Ishikawa (cell line): ENCODE data around the gene KCNH5.

Experiments
- CEBPB ChIP-seq: IDR thresholded peaks from 2 replicates; pipeline ENCODE4 v1.6.1; 2012
- EP300 ChIP-seq: IDR thresholded peaks from 2 replicates; pipeline ENCODE4 v1.6.1; 2012; ENCODE audit warnings: borderline replicate concordance
- NFIC ChIP-seq: IDR thresholded peaks from 2 replicates; pipeline ENCODE4 v1.6.1; 2012
- YY1 ChIP-seq: IDR thresholded peaks from 2 replicates; pipeline ENCODE4 v1.6.1; 2012; ENCODE audit warnings: low read depth
- TF ChIP-seq, protein P1 (sequence below): IDR thresholded peaks from 2 replicates; pipeline ENCODE4 v1.6.1; 2012
- TF ChIP-seq, protein P2 (sequence below): IDR thresholded peaks from 2 replicates; pipeline ENCODE4 v1.6.1; 2012

DNA sequence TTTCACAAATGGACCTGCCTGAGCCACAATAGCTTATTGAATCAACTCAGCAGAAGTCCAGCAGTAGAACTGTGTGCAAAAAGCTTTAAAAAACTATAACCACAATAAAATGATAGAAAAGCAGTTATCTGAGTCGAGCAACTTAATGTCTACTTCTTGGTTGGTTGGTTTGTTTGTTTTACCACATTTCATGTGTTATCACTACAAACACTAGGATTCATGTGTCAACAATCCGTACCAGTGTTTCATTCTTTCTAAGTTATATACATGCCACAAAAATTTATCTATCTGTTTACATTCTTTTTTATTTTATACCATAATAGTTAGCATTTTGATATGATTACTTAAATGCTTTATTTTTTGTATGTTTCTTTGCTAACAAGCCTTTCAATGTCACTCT lies 339.0 kb downstream of the KCNH5 start:
- TF ChIP-seq YY1 (no peak), NFIC (no peak), EP300 (no peak), CEBPB (no peak)
- TF ChIP-seq, protein P1, sequence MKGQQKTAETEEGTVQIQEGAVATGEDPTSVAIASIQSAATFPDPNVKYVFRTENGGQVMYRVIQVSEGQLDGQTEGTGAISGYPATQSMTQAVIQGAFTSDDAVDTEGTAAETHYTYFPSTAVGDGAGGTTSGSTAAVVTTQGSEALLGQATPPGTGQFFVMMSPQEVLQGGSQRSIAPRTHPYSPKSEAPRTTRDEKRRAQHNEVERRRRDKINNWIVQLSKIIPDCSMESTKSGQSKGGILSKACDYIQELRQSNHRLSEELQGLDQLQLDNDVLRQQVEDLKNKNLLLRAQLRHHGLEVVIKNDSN, result no peak
- TF ChIP-seq, protein P2, sequence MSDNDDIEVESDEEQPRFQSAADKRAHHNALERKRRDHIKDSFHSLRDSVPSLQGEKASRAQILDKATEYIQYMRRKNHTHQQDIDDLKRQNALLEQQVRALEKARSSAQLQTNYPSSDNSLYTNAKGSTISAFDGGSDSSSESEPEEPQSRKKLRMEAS, result no peak
